HG03159 (cell line): ENCODE results near the gene CFAP57.
"Not testable (repeated sequence)": the region's sequence is repeated elsewhere in the genome, so short reads cannot be mapped to it uniquely, and the experiment has no call there.

Source experiments
- ATAC-seq: cut with Tn5 transposase; IDR thresholded peaks from one replicate; pipeline ENCODE4 v1.9.1; 2021; ENCODE audit warnings: mild to moderate bottlenecking, moderate library complexity; ENCODE audit not compliant: unreplicated experiment

The CFAP57 gene

DNA sequence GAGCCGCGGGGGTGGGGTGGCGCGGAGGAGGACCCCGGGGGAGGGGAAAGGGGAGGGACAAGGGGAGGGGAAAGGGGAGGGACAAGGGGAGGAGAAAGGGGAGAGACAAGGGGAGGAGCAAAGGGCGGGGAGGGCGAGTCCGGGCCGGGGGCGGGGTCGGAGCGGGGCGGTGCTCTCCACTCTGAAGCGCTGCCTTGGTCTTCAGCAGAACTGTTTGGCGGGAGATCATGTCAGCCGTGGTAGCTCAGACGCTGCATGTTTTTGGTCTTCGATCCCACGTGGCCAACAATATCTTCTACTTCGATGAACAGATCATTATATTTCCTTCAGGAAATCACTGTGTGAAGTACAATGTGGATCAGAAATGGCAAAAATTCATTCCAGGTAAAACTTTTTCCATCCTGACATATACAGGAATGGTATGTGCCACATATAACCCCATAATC, 420 bp downstream of the CFAP57 start:
- ATAC-seq = peak; percentile 55

DNA sequence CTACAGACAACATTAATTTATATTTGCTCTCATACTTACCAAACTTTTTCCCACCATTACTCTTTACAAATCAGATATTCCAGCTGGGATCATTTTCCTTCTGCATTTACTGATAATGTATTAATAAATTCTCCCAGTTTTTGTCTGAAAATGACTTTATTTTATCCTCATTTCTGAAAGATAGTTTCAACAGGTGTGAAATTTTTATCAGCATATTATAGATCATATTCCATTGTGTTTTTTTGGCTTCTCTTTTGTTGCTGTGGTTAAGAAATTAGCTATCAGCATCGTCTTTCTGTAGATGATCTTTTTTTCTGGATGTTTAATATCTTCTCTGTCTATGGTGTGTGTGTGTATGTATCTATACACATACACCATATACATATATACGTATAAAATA, 2.7 kb downstream of the CFAP57 start:
- ATAC-seq = no peak

DNA sequence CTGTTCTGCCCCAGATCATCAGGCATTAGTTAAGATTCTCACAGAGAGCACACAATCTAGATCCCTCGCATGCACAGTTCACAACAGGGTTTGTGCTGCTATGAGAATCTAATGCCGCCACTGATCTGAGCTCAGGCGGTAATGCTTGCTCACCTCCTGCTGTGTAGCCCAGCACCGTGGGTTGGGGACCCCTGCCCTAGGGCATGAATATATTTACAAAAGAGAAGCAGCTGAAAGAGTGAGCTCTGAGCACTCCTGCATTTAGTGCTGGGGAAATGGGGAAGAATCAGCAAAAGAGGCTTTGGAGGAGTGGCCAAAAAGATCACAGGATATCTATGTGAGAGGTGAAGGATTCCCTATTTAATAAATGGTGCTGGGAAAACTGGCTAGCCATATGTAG, 5.6 kb downstream of the CFAP57 start:
- ATAC-seq = no peak

DNA sequence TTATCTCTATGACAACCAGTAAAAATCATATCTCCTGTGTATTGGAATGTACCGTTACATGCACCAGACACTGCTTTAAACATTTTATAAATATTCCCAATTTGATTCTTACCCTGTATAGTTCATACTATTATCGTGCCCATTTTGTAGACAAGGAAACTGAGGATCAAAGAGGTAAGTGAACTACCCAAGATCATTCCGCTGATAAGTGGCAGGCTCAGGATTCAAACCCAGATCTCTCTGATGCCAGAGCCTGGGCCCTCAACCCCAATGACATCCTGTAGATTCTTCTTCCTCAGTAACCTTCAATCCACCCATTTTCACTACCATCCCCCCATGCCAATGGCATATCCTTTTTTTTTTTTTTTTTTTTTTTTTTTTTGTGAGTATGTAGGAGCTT, 12.3 kb downstream of the CFAP57 start:
- ATAC-seq = no peak

DNA sequence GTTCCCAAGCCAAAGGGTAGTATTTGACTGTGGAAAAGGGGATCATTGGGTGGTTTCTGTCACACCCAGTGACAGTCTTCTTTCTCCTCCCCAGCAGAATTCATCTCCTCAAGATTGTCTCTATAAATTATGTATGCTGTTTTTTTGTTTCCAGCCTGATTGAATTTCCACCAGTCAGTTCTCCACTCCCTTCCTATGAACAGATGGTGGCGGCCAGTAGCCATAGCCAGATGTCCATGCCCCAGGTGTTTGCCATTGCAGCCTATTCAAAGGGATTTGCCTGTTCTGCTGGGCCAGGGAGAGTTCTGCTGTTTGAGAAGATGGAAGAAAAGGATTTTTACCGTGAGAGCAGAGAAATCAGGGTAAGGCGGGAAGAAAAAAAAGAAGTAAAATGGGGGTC, 12.9 kb downstream of the CFAP57 start:
- no peak for ATAC-seq

DNA sequence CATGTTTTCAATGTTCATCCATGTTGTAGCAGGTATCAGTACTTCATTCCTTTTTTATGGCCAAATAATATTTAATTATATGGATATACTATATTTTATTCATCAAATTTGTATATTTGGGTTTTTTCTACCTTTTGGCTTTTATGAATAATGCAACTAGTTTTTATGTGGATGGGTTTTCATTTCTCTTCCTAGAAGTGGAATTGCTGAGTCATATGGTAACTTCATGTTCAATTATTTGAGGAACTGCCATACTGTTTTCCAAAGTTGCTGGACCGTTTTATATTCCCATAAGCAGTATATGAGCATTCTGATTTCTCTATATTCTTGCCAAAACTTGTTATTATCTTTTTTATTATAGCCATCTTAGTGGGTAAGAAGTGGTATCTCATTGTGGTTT, 16.0 kb downstream of the CFAP57 start:
- ATAC-seq = no peak

DNA sequence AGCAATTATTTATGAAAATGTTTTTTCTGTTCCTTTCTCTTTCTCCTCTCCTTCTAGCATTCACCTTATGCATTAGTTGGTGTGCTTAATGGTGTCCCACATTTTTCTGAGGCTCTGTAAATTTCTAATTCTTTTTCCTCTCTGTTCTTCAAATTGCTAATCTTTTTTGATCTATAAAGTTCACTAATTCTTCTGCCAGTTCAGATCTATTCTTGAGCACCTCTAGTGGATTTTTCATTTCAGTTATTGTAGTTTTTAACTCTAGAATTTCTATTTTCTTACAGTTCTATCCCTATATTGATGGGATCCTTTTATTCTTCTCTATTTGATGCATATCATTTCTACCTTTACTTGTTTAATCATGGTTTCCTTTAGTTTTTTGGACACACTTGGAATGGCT, 22.4 kb downstream of the CFAP57 start:
- ATAC-seq = no peak

DNA sequence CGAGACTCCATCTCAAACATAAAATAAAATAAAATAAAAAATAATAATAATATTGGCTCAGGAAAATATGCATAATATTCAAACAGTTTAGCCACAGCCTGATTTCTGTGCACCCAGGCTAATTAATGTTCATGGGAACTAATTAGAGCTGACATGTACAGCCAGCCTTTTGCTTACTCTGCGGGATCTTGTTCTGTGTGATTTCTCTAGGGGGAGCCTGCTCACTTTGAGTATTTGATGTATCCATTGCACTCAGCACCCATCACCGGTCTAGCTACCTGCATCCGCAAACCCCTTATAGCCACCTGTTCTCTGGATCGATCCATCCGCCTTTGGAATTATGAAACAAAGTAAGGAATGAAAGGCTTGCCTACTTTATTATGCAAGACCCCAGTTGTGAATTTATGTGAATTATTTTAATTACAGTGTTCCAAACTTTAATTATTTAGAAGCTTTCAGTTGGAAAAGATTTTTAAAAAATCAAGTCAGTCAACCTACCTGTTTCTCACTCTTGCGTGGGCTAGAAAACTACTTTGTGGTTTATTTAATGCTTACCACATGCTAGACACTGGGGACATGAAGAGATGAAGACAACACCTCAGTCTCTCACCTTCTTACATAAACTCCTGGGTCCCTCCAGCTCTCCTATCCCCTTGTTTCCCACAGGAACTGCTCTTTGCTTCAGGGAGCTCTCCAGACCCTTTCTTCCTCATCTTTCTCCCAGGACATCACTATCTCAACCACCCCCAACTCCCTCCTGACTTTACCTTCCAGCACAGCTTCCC, 25.4 kb downstream of the CFAP57 start:
- ATAC-seq = no peak

DNA sequence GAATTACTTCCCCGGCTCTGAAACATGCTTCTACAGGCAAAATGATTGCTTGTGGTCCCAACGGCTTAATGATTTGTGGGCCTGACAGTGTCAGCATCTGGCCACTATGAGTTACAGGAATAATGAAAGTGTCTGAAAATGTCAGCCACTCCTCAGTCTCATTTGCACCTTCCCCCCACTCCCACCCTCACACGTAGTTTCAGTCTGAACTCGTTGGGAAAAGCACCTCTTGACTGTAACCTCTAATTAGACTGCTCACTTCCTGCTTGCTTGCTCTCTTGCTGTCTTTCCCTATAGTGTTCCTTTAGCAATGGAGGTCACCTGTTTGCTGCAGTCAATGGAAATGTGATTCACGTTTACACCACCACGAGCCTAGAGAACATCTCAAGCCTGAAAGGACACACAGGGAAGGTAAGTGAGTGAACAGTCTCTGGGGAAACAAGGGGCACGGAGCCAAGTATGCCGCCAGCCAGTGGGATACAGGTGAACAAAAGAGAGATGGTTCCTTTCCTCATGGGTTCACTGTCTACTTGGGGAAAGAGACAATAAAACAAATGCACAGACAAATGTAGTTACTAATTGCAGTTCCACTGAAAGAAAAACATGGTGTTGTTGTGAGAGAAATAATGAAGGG, 27.1 kb downstream of the CFAP57 start:
- ATAC-seq = no peak

DNA sequence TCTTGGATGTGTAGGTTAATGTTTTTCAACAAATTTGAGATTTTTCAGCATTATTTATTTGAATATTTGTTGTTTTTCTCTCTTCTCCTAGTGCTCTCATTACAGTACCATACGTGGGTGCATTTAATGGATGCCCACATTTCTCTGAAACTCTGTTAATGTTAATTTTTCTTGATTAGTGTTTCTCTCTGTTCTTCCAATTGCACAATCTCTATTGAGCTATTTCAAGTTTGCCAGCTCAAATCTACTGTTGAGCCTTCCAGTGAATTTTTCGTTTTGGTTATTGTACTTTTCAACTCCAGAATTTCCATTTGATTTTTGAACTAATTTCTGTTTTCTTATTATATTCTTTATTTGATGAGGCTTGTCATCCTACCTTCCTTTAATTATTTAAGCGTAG, 31.7 kb downstream of the CFAP57 start:
- no peak for ATAC-seq

DNA sequence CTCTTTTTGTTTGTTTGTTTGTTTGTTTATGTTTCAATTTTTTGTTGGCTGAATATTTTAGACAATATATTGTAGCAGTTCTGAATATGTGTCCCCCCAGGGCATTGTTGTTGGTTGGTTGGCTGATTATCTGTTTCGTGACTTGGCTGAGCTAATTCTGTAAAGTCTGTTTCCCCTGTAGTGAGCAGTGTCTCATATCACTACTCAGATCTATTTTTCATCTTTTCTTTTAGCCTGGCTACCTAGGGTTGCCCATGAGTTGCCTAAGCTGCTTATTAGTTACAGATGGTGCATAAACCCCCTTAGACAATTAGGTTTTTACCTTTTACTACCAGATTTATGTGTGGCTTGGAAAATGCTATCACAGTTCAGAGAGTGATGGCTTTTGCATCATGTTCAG, 32.3 kb downstream of the CFAP57 start:
- no peak for ATAC-seq

DNA sequence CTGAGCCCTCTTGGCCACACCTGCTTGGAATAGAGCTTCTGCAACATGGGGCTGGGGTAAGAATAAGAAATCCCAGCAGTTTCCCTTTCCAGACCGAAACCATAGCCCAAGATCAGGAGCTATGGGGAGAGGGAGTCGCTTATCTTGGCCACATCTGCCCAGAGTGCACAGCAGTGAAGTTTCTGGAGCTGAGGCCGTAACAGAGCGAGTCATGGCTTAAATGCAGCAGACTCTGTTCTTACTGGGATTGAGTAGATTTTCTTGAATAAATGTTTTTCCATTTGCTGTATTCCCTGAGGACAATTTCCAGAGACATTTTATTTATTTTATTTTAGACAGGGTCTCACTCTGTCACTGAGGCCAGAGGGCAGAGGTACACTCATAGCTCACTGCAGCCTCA, 33.5 kb downstream of the CFAP57 start:
- no peak for ATAC-seq

DNA sequence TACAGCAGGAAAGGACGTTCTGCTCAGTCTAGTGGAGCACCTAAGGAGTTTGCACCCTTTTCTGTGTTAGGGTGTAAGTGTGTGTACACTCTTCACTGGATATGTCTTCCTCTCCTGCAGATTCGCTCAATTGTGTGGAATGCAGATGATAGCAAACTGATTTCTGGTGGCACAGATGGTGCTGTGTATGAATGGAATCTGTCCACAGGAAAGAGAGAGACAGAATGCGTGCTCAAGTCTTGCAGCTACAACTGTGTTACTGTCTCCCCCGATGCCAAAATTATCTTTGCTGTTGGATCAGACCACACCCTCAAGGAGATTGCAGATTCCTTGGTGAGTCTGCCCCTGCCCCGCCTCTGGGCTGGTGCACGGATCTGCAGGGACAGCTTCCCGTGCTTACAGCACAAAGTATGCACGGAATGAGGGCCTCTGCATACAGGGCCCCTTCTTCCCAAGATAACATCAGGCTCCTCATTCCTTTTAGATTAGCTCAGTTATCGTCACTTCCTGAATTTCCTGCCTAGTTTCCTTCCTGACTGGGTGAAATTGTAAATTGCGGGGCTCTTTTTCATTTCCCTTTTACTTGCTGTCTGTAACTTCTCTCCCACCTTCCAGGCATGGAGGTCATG, 34.6 kb downstream of the CFAP57 start:
- ATAC-seq = no peak

DNA sequence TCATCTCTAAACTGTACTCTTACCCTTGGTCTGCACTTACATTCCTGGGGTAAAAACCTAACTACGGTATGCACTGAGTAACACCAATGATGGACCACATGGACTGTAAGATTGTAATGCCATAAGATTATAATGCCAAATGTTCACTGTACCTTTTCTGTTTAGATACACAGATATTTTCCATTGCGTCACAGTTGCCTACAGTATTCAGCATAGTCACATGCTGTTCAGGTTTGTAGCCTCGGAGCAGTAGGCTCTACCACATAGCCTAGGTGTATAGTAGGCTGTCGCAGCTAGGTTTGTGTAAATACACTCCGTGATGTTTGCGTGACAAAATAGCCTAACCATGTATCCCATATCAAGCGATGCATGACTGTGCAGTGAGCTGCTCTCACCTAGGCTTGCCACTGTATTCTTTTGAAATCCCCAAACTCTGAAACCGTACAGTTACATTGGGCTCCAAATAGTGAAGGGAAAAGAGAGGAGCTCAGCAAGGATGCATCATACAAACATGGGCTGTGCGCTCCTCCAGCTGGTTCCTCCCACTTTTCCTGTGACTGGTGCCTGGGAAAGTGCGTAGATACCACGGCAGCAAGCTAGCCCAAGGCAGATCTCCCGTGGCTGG, 35.2 kb downstream of the CFAP57 start:
- ATAC-seq = no peak

DNA sequence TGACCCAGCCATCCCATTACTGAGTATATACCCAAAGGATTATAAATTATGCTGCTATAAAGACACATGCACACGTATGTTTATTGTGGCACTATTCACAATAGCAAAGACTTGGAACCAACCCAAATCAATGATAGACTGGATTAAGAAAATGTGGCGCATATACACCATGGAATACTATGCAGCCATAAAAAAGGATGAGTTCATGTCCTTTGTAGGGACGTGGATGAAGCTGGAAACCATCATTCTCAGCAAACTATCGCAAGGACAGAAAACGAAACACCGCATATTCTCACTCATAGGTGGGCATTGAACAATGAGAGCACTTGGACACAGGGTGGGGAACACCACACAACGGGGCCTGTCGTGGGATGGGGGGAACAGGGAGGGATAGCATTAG, 36.1 kb downstream of the CFAP57 start:
- not testable (repeated sequence) for ATAC-seq

DNA sequence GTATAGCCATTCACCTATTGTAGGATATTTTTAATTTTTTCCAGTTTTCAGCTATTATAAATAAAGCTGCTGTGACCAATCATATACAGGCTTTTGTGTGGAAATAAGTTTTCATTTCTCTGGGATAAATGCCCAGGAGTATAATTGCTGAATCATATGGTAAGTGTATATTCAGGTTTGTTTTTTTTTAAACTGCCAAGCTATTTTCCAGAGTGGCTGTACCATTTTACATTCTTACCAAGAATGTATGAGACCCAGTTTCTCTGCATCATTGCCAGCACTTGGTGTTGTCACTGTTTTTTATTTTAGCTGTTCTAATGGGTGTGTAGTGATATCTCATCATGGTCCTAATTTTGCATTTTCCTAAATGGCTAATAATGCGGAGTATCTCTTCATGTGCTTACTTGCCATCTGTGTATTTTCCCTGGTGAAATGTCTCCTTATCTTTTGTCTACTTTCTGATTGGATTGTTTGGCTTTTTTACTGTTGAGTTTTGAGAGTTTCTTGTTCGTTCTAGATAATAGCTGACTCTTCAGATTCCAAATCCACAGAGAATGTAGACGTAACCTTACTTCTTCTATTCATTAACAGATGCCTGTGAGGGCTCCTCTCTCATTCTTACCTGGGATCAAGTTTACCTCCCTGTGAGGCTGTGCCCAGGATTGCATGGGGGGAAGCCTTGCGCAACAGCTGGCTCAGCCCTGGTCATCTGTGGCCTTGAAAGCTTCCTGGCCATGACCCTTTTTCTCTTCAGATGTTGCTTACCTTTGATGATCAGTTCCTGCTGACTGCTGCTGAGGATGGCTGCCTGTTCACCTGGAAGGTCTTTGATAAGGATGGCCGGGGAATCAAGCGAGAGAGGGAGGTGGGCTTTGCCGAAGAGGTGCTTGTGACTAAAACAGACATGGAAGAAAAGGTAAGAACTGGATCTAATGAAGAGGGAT, 42.6 kb downstream of the CFAP57 start:
- ATAC-seq = no peak

DNA sequence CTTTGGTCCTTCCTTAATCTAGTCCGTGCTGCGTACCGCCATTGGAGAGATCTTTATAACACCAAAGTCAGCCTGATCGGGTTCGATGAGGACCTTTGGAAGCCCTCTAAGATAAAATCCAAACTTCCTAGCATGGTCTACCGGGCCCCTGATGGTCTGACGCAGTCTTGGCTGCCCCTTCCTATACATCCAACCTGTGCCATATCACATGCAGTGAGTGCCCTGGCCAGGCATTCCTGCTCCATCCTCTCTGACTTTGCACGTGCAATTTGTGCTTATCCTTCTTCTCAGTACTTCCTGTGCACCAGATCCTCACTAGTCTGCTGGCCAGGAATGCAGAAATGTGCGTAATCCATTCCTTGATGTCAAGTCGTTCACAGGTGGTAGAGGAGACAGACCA, 45.6 kb downstream of the CFAP57 start:
- no peak for ATAC-seq

DNA sequence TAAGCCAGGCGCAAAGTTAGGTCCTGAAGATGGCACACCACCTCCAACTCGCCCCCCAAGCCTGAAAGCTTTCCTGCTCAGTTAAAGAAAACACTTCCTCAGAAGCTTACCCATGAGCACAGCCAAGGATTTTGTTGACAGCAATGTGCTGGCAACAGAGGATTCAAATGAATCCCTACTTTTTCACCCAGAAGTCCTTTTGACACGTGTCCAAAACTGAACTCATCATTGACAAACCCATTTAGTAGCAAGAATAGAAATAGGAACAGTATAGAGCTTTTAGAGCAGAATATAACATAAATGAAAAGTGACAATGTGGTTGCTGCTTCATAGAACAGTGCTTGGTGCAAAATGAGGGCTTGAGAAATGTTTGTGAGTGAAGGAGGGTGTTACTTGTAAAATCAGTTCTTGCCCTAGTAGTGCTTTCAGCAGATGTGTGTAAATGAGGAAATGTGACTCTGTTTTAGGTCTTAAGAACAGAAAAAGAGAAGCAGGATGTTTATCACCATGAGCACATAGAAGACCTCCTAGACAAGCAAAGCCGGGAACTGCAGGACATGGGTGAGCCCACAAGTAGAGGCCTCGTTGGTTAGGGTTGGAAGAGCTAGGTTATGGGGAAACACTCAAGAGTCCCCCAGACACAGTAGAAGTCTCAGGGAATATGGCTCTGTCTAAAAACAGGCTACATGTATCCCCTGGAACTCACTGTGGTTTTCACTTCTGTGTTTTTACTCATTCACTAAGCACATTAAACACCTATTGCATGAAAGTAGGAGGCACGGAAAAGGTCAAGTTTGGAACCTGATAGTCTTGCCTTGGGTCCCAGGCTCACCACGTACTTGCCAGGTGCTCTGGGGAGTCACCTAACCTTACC, 49.0 kb downstream of the CFAP57 start:
- ATAC-seq = peak; percentile 74

DNA sequence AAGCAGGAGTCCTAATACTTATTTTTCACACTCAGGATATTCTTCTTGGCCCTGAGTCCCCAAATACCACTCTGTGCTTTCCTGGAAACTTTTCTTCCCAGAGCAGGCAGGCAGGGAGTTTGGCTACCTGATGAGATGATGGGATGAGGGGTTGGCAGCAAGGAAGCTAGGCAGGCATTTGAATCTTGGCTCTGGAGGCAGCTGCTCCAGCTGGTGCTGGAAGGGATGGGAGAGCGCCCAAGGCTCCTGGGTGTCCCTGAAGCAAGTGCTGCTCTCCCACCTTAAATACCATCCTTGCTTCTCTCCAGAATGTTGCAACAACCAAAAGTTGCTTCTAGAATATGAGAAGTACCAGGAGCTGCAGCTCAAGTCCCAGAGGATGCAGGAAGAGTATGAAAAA, 49.7 kb downstream of the CFAP57 start:
- ATAC-seq = no peak

DNA sequence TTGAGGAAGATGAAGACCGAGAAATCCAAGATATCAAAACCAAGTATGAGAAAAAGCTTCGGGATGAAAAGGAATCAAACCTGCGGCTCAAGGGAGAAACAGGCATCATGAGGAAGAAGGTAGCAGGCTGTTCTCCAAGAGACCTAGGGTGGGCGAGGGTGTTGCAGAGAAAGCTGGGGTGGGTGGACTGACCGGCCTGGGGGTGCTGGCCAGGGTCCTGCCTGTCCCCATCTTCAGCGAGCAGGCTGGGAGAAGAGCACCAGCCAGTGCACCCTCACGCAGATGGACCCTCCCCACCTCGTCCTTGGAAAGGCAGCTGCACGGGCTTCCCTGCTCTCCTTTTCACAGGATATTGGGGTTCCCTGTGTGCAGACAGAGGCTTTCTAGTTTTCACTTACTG, 50.7 kb downstream of the CFAP57 start:
- ATAC-seq = no peak
